Uterus (tissue), 4 donors: ENCODE results near the gene CFAP20DC. TPM values are rescaled to one million over a fixed set of nuclear protein-coding genes. Genes with fewer than 3 reads are reported as not detected.
A peak's percentile ranks its signal among the peaks of the same experiment; 100 is the strongest.
"Not testable (repeated sequence)": the region's sequence is repeated elsewhere in the genome, so short reads cannot be mapped to it uniquely, and the experiment has no call there.

Experiments
- DNase-seq, 2 donors: peaks; one replicate each; pipeline ENCODE4 v3.0.0-alpha.2; 2019 to 2020
- H3K27ac ChIP-seq, 2 donors: fragments of 200-600 bp; sonication (generic); 1 replicate in 1 of 2; 2 replicates in 1 of 2; pipeline ENCODE4 v1.5.1; 2016 to 2018
- H3K27me3 ChIP-seq, 2 donors: fragments of 200-600 bp; sonication (generic); one replicate each; pipeline ENCODE4 v1.5.1; 2018 to 2019; ENCODE audit warnings: control low read depth in 1 of 2
- H3K36me3 ChIP-seq, 2 donors: fragments of 200-600 bp; sonication (generic); one replicate each; pipeline ENCODE4 v1.5.1; 2019; ENCODE audit warnings: control low read depth in 1 of 2
- H3K4me1 ChIP-seq, 2 donors: fragments of 200-600 bp; sonication (generic); one replicate each; pipeline ENCODE4 v1.5.1; 2018 to 2019; ENCODE audit warnings: control low read depth in 1 of 2
- H3K4me3 ChIP-seq, 2 donors: fragments of 200-600 bp; sonication (generic); 1 replicate in 1 of 2; 2 replicates in 1 of 2; pipeline ENCODE4 v1.5.1; 2018 to 2019; ENCODE audit warnings: mild to moderate bottlenecking in 1 of 2
- H3K9me3 ChIP-seq, 2 donors: fragments of 200-600 bp; sonication (generic); one replicate each; pipeline ENCODE4 v1.5.1; 2019; ENCODE audit warnings: control low read depth in 1 of 2
- POLR2A ChIP-seq, 2 donors: fragments of 450-650 bp; IDR thresholded peaks; one replicate each; pipeline ENCODE4 v1.6.1; 2016; ENCODE audit warnings: antibody characterized with exemption in 2 of 2, mild to moderate bottlenecking in 1 of 2, moderate library complexity in 1 of 2
- intact Hi-C: fragments of 100-400 bp; cut with DNase I; formaldehyde crosslinking; loops from one replicate; pipeline ENCODE4 v1.15.1; 2023; ENCODE audit warnings: low total_unique reads
- total RNA-seq, 4 donors: library from RNA; depleted of rRNA in 3 of 4; stranded (reverse); fragments of >200 nt in 3 of 4; gene quantifications; one replicate each; pipeline versions ENCODE4 v1.1.0 to v1.2.4, GENCODE V29; 2014 to 2023
- TF ChIP-seq, protein P1 (sequence below), 4 experiments: fragments of 200-600 bp in 2 of 4; fragments of 450-650 bp in 2 of 4; sonication (generic) in 2 of 4; IDR thresholded peaks; one replicate each; pipeline ENCODE4 v1.5.1; 2016 to 2019; ENCODE audit warnings: antibody characterized with exemption in 4 of 4, mild to moderate bottlenecking in 2 of 4, moderate library complexity in 1 of 4
- donor health status: DM: yes; HTN: yes; CAD: no.

CFAP20DC gene
- total RNA-seq, 4 donors from 2014 or later: under 0.01 to 5.1 TPM; not detected in 2

- Histone ChIP-seq H3K9me3 (no peaks in the 10 kb centered on the region), H3K27me3 (no peaks in the 10 kb centered on the region), H3K4me3 (no peak overlapping the region), H3K27ac (no peak overlapping the region), H3K36me3 (no peaks in the 10 kb centered on the region), H3K4me1 (no peaks in the 10 kb centered on the region)
- intact Hi-C loops: no loop called here
- TF ChIP-seq, protein P1, sequence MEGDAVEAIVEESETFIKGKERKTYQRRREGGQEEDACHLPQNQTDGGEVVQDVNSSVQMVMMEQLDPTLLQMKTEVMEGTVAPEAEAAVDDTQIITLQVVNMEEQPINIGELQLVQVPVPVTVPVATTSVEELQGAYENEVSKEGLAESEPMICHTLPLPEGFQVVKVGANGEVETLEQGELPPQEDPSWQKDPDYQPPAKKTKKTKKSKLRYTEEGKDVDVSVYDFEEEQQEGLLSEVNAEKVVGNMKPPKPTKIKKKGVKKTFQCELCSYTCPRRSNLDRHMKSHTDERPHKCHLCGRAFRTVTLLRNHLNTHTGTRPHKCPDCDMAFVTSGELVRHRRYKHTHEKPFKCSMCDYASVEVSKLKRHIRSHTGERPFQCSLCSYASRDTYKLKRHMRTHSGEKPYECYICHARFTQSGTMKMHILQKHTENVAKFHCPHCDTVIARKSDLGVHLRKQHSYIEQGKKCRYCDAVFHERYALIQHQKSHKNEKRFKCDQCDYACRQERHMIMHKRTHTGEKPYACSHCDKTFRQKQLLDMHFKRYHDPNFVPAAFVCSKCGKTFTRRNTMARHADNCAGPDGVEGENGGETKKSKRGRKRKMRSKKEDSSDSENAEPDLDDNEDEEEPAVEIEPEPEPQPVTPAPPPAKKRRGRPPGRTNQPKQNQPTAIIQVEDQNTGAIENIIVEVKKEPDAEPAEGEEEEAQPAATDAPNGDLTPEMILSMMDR (IDR thresholded peaks at IDR 0.05): no peak
- no peak for TF ChIP-seq POLR2A (IDR thresholded peaks at IDR 0.05)
- no peak for DNase-seq
Observed at GRCh38 chr3:59064276-59064675, 14.5 kb upstream of the CFAP20DC start.

GRCh38 chr3:59056706-59057105 lies 6.9 kb upstream of the CFAP20DC start:
- Histone ChIP-seq H3K9me3 (no peaks in the 10 kb centered on the region), H3K4me3 (no peak overlapping the region), H3K27ac (no peak overlapping the region), H3K36me3 (no peaks in the 10 kb centered on the region), H3K4me1 (no peaks in the 10 kb centered on the region), H3K27me3 (no peaks in the 10 kb centered on the region)
- DNase-seq: no peak
- intact Hi-C loops: no loop called here
- TF ChIP-seq, protein P1 (IDR thresholded peaks at IDR 0.05): no peak
- TF ChIP-seq POLR2A (IDR thresholded peaks at IDR 0.05): no peak

- Histone ChIP-seq H3K4me3 (no peak overlapping the region), H3K4me1 (no peaks in the 10 kb centered on the region), H3K36me3 (no peaks in the 10 kb centered on the region), H3K27me3 (no peaks in the 10 kb centered on the region), H3K9me3 (no peaks in the 10 kb centered on the region), H3K27ac (no peak overlapping the region)
- no peak for TF ChIP-seq POLR2A (IDR thresholded peaks at IDR 0.05)
- TF ChIP-seq, protein P1 (IDR thresholded peaks at IDR 0.05): peak in 2 of 4 experiments; percentile 9 to 23
- no peak for DNase-seq
- intact Hi-C loops: no loop called here
Observed at GRCh38 chr3:59052803-59053411, 3.1 kb upstream of the CFAP20DC start.

DNA sequence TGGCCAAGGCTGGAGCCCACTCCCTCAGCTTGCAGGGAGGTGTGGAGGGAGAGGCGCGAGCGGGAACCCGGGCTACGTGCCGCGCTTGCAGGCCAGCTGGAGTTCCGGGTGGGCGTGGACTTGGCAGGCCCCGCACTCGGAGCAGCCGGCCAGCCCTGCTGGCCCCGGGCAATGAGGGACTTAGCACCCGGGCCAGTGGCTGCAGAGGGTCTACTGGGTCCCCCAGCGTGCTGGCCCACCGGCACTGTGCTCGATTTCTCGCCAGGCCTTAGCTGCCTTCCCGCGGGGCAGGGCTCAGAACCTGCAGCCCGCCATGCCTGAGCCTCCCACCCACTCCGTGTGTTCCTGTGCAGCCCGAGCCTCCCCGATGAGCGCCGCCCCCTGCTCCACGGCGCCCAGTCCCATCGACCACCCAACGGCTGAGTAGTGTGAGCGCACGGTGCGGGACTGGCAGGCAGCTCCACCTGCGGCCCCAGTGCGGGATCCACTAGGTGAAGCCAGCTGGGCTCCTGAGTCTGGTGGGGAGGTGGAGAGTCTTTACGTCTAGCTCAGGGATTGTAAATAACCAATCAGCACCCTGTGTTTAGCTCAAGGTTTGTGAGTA lies 1.1 kb upstream of the CFAP20DC start:
- H3K4me3 ChIP-seq, intact Hi-C loops, H3K27me3 ChIP-seq, H3K27ac ChIP-seq, H3K36me3 ChIP-seq, DNase-seq, H3K4me1 ChIP-seq, H3K9me3 ChIP-seq: not testable (repeated sequence)

DNA sequence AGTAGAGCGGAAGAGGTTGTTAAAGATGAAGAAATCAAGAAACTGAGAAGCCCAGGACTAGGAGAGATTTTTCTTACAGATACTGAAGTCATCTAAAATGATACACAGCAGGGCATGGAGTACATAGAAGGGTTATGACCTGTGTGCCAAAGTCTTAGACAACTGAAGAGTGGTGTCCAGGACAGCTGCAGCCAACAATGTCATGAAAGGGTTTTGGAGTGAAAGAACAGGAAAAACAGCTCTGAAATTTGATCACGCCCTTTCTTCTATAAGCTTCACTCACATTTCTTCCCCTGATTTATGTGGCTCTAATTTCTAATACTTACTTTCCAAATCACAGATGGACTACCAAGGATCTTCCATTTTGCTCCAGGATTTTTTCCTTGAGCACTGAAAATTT lies 3.0 kb downstream of the CFAP20DC start:
- Histone ChIP-seq H3K36me3 (no peaks in the 10 kb centered on the region), H3K27me3 (no peaks in the 10 kb centered on the region), H3K4me3 (no peak overlapping the region), H3K27ac (no peak overlapping the region), H3K9me3 (no peaks in the 10 kb centered on the region), H3K4me1 (no peaks in the 10 kb centered on the region)
- TF ChIP-seq, protein P1 (IDR thresholded peaks at IDR 0.05): no peak
- no peak for TF ChIP-seq POLR2A (IDR thresholded peaks at IDR 0.05)
- intact Hi-C loops: no loop called here
- no peak for DNase-seq
